IPS DF 19.7 (cell line): ENCODE results near the gene CDC42SE1.
"Not testable (repeated sequence)": the region's sequence is repeated elsewhere in the genome, so short reads cannot be mapped to it uniquely, and the experiment has no call there.

ENCODE experiments used
- DNase-seq: peaks from one replicate; pipeline ENCODE4 v3.0.0-alpha.2; 2013; ENCODE audit warnings: low read depth, low spot score

CDC42SE1 gene

DNA sequence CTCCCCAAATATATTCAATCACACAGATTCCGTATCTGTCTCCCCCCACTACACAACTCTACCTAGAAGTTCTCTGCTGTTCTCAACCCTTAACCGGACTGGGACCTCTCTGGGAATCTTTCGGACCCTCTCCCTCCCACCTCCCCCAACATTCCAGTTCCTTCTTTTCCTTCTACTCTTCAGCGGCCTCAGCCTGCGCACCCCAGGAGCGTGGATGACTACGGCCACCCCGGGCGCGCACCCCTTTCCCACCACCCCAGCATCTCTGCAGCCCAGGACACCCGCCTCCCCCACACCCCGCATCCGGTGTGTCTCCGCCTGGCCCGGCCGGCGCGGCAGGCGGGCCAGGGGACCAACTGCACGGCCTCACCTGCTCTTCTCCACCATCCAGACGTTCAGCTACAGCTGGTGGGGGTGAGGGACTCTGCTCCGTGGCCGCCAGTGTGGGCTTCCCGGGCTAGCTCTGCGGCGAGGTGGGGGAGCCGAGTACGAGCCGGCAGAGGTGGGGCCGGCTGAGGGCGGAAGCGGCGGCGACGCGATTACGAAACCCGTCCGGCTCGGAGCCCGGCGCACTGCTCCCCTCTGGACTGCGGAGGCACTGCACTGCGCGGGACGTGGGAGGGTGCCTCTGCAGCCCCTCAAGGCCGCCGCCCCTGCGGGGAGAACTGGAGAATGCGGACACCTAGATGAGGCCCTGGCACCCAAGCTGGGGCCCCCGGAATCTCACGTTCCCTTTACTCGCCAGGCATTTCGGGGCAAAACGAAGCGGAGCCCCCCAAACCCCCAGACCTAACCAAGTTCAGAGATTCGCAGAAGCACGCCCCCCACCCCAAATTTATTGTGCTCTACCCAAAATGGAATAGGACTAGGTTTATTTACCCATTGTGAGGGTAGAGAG is at the start of gene CDC42SE1:
Gene CDC42SE1 (minus strand): TSS at position 514 of the 898 bp plus-strand sequence. CDS start 3,892 bp downstream, outside the sequence.
- peak; percentile 47 for DNase-seq

DNA sequence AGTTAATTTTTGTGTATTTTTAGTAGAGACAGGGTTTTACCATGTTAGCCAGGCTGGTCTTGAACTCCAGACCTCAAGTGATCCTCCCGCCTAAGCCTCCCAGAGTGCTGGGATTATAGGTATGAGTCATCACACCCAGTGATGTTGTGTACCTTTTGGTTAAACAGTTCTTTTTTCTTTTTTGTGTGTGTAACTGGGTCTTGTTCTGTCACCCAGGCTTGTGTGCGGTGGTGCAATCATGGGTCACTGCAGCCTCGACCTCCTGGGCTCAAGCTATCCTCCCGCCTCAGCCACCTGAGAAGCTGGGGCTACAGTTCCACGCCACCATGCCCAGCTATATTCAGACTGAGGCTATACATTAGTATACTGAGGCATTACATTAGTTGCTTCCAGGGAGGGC is 48.9 kb upstream of the CDC42SE1 start:
- no peak for DNase-seq

- DNase-seq, result no peak
Measured at GRCh38 chr1:151106894-151107293, 47.5 kb upstream of the CDC42SE1 start.

DNA sequence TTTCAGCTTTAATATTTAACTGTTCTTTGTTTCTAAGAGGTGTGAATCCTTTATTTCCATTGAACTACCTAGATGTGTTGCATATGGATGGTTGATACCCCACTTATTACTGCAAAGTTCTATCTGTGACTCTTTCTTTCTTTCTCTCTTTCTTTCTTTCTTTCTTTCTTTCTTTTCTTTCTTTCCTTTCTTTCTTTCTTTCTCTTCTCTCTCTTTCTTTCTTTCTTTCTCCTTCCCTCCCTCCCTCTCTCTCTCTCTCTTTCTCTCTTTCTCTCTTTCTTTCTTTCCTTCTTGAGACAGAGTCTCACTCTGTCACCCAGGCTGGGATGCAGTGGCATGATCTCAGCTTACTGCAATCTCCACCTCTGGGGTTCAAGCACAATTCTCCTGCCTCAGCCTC is 45.2 kb upstream of the CDC42SE1 start:
- no peak for DNase-seq

DNA sequence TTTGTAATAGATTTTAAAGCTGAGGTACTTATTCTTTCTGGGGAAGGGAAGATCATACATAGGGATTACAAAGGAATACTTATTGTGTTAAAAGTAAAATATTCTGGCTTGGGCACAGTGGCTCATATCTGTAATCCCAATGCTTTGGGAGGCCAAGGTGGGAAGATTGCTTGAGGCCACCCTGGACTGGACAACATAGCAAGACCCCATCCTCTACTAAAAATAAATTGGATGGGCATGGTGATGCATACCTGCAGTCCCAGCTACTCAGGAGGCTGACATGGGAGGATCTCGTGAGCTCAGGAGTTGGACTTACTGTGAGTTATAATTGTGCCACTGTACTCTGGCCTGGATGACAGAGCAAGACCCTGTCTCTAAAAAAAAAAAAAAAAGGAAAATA is 38.7 kb upstream of the CDC42SE1 start:
- no peak for DNase-seq

DNA sequence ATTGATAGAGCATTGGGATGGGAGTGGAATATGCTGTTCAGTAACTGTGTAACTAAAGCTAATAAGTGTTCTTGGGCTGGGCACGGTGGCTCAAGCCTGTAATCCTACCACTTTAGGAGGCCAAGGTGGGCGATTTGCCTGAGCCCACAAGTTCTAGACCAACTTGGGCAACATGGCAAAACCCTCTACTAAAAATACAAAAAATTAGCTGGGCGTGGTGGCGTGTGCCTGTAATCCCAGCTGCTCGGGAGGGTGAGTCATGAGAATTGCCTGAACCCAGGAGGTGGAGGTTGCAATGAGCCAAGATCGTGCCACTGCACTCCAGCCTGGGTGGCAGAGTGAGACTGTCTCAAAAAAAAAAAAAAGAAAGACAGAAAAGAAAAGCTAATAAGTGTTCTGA is 38.0 kb upstream of the CDC42SE1 start:
- DNase-seq, result not testable (repeated sequence)

- no peak for DNase-seq
Measured at GRCh38 chr1:151085953-151086559, 26.6 kb upstream of the CDC42SE1 start.

DNA sequence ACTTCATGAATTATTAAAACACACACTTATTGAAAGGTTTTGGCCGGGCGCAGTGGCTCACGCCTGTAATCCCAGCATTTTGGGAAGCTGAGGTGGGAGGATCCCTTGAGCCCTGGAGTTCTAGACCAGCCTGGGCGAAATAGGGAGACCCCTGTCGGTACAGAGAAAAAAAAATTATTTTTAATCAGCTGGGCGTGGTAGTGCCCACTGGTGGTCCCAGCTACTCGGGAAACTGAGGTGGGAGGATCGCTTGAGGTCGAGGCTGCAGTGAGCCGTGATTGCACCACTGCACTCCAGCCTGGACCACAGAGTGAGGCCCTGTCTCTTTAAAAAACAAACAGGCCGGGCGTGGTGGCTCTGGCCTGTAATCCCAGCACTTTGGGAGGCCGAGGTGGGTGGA is 12.8 kb upstream of the CDC42SE1 start:
- no peak for DNase-seq

- DNase-seq, result peak; percentile 88
Measured at GRCh38 chr1:151070474-151071276, 11.3 kb upstream of the CDC42SE1 start, which contains the start of gene GABPB2. TSS of gene GABPB2 (plus strand) at chr1:151070761. CDS start at chr1:151088190, 17,429 bp downstream.

GRCh38 chr1:151069103-151069486 is 9.7 kb upstream of the CDC42SE1 start:
- no peak for DNase-seq

DNA sequence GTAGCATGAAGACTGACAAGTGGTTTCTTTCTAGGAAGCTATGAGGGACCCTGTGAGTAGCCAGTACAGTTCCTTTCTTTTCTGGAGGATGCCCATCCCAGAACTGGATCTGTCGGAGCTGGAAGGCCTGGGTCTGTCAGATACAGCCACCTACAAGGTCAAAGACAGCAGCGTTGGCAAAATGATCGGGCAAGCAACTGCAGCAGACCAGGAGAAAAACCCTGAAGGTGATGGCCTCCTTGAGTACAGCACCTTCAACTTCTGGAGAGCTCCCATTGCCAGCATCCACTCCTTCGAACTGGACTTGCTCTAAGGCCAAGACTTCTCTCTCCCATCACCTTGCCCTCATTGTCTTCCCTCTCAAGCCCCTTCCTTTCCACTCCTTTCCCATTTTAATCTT is 7.8 kb upstream of the CDC42SE1 start:
- DNase-seq, result no peak

DNA sequence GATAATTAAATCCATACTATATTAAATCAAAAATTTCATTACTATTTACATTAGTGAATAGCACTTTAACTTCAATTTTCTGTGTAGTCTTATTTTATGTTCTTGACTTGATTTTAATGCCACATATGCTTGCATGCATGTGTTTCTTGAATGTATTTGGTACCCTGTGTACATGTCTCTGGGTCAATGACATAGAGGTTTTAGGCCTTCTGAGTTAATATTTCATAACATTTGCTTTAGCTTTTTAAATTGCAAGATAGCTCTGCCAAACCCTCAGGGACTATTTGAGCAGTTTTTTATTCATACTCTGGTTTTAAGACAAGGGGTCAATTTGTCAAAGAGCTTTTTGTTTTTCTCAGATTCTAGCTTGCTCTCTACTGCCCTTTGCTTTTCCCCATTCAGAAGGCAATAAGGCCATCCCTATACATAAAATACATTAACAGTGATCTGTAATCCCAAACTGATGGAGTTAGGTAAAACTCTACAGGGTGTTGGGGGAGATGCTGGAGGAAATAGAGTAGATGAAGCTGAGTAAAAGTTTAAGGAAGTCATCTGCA is 5.7 kb upstream of the CDC42SE1 start:
- no peak for DNase-seq

DNA sequence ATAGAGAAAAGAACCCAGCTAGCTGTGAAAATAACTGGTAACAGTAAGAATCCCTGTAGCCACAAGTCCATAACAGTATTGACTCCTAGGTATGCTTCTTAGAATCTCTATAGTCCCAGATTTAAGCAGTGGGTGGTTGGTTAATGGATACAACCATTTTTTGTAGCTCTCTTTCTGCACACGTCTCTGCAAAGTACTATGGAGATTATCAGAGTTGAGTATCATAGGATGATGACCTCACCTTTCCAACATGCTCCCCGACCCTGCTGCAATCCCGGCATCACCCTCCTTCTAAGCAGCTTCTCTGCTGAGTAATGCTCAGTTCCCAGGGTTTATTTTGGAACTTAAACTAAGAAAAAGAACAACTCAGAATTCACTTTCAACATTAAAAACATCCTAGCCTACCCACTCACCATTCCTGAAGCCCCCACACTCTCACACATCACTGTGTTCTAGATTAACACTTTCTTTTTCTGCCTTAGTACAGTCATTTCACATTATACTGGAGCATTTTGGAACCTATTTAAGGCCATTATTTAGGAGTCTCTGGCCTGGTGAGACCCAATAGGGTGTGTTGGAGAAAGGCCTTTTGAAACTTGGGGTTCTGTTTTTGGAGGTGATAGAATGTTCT is 3.4 kb upstream of the CDC42SE1 start:
- no peak for DNase-seq

- no peak for DNase-seq
Measured at GRCh38 chr1:151061704-151062103, 2.3 kb upstream of the CDC42SE1 start.

GRCh38 chr1:151060657-151061421 is 1.4 kb upstream of the CDC42SE1 start:
- DNase-seq, result no peak

- peak; percentile 72 for DNase-seq
Measured at GRCh38 chr1:151060007-151060656, 710 bp upstream of the CDC42SE1 start, which contains the start of gene MLLT11. TSS of gene MLLT11 (plus strand) at chr1:151060397. CDS start at chr1:151067225, 6,828 bp downstream.

DNA sequence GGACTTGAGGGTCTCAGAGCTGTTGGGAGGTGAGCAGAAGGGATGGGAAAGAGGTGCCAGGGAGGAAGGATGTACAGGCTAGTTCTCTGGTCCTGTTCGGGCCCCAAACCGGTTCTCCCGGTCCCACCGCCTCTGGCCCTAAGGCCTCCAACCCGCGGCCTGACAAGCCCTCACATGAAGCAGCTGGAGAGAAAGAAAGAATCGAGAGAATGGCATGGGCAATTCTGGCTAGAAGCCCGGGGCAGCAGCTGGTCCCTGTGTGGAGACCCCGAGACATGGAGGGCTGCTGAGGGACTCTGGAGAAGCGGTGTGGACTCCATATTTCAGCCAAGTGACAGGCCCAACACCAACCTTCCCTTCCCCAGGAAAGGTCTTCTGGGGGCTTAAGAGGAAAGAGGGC is 730 bp downstream of the CDC42SE1 start:
- no peak for DNase-seq

GRCh38 chr1:151056149-151056548 is 3.3 kb downstream of the CDC42SE1 start:
- no peak for DNase-seq

DNA sequence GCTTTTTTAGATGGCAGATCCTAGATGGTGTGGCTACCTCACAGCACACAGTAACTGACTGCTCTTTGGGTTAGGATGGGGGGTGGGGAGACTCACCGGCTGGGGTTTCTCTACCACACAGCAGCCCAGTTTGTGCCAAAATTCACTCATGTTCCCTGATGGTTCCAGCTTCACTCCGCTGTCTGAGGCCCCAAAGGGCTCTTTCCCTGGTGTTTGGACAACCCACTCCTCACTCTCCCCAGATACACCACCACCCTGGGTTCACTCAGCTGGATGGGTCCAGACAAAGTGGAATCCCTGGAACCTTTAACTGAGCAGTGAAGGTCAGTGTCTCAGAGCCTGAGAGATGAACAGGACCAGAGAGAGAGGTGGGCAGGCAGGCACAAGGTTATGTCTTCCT is 3.8 kb downstream of the CDC42SE1 start:
- DNase-seq, result no peak

DNA sequence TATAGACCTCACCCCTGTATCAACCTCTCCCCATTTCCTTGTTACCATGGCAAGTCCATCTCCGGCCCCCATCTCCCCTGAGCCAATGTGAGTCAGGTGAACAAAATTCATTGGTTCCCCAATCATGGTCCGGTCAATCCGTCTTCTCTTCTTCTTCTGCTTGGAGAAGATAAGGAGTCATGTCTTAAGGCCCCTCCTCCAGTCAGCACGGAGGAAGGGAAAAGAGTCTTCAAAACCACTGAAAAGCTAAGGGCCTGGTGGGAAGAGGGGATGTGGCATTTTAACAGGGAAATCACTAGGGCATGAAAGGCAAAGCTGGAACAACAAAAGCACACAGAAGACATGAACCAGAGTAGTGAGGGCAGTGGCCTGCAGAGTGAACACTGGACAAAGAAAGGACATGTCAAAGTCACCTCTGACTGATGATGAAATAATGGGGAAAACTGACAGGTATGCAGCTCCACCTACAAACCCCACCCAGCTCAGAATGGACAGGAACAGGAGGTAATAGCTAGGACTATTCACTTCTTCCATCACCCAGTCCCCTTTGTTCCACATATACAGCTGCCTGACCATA is 4.4 kb downstream of the CDC42SE1 start:
- DNase-seq, result no peak
